GM19043 (cell line): ENCODE data around the gene KAZN.

Source experiments
- ATAC-seq: cut with Tn5 transposase; IDR thresholded peaks from one replicate; pipeline ENCODE4 v1.9.1; 2021; ENCODE audit warnings: low read depth; ENCODE audit not compliant: unreplicated experiment

The KAZN gene

DNA sequence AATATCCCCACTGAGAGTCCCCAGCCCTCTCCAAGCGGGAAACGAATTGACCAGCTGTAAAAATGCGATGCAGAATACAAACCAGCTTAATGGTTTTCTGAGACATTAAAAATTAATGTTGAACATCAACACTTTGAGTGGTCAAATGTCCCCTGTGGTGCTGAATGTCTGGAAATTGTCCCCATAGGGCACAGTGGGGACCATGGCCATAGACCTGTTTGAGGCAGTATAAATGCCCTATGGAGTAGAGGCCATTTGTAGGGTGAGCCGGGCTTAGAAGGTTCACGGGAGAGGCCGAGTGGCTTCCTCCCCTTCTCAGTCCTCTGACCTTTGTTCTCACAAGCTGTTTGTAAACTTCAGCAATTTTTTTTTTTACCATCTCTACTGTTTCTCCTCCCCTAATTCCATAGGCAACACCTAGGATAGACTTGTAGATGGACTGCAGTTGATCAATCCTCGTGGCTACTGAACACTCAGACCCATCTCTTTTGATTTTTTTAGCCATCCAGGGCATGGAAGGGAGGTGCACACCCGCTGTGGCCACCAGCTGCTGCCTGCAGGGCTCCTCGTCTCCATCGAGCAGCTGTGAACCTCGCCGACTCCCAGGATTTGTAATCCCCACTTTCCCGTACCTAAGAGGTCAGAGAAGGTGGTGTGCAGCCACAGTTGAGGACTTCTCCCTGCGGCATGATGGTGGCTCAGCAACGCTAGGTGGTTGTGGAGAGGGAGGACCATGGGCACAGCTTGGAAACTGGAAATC is 41.0 kb downstream of the KAZN start:
- ATAC-seq: no peak

DNA sequence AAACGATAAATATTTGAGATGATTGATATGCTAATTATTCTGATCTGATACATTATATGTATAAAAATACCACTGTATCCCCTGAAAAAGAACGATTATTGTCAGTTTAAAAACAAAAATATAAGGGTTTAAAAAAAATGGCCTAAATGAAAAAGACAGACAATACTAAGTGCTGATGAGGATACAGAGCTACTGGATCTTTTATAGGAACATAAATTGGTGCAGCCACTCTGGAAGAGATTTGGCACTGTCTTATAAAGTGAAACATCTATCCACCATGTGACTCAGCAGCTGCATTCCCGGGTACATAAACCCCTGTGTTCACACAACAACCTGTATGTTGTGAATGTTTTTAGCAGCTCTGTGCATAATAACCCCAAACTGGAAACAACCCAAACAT is 44.2 kb downstream of the KAZN start:
- no peak for ATAC-seq

DNA sequence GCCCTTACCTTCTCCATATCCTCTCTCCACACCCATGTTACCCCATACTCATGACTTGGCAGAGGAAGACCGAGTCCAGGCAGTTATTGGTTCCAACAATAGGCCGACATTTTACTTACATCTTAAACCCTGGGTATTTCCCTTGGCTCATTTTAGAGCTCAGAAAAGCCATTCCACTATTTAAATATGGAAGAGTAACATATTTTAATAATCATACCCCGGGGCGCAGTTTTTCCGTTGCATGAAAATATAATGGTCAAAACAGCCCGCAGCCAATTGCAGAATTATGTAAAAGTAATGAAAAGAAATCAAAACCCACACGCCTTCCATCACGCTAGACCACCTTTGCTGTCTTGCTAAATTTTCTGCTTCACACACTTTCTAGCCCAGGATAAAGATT is 48.5 kb downstream of the KAZN start:
- ATAC-seq: no peak

DNA sequence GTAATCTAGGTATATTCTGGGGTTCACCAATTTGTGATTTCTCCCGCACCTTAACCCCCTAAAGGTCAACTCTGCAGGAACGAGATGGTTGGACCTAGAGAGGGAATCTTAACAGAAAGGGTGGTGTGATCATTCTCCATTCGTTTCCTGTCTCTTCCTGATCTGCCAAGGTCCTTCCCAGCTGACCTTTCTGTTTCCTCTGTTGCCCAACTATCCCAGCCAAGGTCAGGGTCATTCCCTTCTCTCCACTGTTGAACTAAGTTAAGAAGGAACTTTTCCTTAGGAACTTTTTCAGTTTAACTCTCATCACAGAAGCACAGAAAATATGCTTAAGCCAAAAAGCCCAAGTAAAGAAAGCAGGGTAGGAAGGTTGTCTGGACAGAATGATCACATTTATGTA is 49.3 kb downstream of the KAZN start:
- ATAC-seq: no peak

DNA sequence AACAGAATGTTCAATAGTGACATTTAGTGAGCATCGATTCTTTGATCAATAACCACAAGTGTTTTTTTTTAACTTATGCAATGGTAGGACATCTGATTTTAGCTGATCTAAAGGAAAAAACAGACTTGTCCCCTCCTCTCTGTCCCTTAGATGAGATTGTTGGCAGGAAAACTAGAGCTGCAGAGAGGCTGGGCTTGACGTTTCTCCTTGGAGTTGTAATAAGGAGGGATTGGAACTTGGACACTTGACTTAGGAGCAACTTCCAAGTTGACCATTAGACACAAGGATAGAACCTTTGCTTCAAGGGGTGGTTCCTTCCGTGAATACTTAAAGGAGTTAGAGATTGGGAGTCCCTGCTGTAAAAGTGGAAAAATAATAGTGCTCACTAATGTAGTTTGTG is 49.9 kb downstream of the KAZN start:
- no peak for ATAC-seq

DNA sequence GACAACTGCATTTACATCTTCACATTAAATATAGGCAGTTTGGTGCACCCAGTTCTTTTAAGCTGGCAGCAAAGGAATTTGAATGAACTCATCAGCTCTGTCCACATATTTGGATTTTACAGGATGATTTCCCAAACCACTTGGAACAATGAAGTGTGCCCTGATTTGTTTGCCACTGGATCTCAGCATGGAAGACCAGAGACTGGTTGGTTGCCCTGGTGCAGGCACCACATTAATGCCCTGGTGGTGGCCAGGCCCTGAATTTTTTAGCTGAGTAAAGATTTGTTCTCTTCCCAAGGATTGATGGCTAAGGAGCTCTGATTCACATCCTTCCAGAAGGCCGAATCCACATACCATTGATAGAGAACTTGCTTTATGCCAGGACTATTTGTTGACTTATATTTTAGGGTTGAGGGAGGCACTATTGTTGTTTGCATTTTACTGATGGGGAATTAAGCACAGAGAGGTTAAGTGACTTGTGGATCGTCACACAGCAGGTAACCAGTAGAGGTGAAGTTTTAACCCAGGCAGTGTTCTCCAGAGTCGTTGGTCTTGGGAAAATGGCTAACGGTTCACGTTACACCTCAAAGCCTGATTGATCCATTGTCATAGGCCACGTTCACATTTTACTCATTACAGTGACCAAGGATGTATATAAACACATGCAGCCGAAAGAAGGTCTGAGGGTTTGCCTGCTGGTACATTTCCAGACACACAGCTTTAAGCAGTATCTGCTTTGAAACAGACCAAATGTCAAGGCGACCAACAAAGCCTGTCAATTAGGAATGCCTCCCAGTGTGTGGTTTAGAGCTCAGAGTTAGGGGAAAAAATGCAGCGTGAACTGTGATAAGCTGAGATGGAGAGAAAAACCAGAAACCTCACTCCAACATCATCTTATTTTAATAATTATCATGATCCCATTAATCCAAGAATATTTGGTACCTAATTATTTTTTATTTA is 50.7 kb downstream of the KAZN start:
- no peak for ATAC-seq

DNA sequence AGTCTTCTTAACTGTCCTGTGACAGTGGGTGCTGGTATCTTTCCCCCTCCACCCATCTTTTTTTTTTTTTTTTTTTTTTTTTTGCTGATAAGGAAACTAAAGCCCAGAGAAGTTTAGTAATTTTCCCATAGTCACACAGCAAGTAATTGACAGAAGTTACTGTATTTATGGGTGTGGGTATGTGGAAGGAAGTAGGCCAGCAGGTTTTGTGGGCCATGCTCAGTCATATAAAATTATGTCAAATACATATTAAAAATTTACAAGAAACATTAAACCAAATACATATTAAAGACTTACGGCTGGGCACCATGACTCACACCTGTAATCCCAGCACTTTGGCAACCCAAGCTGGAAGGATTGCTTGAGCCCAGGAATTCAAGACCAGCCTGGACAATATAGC is 51.5 kb downstream of the KAZN start:
- no peak for ATAC-seq

DNA sequence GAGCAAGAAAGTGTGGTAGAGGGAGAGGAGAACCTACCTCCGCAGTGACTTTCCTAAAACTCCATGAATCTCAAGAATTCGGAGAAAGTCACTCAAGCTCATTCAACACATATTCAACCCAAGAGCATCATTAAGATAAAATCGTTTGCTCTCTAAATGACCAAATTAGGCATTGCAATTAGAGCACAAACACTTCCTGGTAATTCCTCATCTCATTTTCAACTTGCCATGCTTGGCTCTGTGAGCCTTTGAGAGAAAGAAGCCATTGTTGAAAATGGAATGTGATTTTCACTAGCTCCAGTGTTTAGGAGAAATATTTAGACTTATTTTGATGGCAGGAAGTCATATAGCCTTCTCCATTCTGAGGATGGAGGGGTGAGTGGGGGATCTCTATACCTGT is 52.5 kb downstream of the KAZN start:
- no peak for ATAC-seq

DNA sequence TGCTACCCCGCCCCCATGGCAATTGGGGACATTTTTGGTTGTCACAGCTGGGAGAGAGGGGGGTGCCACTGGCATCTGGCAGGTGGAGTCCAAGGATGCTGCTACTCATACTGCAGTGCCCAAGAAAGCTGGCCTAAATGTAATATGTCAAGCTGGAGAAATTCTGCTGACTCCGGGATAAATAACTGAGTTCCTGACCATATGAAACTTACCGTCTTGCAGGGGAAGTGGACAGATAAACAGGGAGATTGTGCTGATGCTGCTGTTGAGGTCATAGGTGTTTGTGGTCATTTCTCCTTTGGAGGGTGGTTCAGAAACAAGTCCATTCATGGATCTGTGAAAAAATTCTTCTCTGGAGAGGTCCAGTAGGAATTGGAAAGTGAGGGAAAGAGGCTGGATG is 54.4 kb downstream of the KAZN start:
- ATAC-seq: no peak

DNA sequence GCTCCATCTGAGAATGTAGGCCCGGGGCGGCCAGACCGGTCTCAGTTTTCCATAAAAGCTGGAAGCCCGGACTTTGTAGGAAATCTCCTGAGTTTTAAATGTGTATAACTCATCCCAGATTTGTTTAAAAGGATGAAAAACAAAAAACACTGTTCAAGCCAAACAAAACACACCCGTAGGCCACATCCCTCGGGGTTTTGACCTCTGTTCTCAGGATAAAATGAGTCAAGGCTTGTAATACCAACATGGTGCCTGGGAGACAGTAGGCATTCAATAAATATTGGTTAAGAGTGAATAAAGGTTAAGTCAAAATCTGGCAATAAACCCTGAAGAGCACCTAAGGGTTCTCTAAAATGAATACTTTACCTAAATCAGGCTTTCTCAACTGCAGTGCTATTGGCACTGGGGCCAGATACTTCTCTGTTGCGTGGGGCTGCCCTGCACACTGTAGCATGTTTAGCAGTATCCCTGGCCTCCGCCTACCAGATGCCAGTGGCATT is 55.0 kb downstream of the KAZN start:
- no peak for ATAC-seq

DNA sequence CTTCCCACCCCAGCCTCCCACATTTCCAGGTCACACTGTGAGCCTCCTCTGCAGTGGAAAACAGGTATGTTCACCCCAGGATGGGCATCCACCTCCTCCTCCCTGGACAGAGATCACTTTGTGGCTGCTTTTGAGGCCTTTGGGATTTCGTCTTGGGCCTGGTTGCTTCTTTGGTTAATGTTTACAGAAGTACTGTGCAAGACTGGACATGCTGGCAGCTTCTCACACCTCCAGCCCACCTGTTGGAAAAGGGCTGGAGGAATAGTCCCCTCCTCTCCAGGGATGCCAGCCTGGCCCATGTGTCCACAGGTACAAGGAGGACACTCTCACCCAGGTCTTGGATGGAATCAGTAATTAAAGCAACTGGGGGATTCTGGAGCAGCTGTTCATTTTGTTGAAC is 56.1 kb downstream of the KAZN start:
- ATAC-seq: no peak

DNA sequence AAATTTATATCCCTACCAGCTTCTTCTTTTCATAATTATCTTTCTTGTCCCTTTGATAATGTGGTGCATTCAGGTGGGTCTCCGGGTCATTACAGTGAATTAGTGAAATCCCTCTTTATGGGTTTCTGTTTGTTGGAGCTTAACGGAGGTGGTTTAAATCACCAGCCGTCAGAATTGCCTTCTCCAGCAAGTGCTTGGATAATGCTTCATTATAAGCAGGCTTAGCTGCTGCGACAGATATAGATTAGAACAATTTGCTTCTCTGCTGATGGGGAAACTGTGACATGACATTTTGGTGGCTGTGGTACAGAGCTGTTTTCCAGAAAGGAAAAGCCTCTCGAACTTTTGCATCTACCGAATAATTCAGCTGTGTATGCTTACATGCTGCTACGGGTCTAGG is 56.9 kb downstream of the KAZN start:
- ATAC-seq: no peak

DNA sequence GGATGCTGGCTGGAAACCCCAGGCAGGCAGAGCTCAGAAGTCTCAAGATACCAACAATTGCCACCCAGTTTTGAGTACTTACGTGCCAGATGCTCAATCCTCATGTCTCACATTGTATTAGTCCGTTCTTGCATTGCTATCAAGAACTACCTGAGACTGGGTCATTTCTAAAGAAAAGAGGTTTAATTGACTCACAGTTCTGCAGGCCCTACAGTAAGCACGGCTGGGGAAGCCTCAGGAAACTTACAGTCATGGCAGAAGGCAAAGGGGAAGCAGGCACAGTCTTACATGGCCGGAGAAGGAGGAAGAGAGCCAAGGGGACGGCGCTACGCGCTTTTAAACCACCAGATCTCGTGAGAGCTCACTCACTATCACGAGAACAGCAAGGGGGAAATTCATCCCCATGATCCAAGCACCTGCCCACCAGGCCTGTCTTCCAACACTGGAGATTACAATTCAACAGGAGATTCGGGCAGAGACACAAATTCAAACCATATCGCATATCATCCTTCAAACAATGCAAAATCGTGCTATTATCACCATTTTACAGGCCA is 58.0 kb downstream of the KAZN start:
- ATAC-seq: no peak

DNA sequence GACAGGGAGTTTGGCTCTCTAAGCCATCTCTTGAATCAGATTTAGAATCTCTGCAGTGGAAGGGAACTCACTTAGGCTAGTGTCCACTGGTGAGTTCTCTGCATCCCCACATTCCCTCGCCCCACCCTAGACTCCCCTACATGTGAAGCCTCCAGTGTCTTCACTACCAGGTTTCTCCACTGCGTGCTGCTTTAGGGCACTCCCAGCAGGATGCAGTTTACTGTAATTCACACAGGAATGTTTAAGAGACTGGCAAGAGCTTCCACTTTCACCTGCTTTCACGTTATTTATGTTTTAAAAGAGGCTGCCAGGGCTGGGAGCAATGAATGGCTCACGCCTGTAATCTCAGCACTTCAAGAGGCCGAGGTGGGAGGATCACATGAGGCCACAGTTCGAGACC is 60.2 kb downstream of the KAZN start:
- ATAC-seq: no peak

DNA sequence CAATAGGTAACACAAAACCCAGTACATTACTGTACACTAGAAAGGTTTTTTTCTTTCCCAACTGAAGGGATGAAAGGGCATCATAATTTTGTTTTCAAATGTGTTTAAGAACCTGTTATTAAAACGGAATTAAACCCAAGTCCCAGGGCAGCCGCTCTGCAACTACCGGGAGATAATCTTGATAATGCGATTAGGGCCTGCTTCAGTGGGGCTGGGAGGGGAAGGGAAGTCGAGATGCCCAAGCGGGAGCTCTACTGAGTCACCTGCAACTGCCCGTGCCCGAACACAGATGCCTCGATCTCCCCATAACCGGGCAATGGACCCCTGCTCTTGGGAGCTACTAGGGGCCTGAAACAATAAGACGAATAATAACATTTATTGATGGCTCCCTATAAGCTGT is 61.4 kb downstream of the KAZN start:
- no peak for ATAC-seq

DNA sequence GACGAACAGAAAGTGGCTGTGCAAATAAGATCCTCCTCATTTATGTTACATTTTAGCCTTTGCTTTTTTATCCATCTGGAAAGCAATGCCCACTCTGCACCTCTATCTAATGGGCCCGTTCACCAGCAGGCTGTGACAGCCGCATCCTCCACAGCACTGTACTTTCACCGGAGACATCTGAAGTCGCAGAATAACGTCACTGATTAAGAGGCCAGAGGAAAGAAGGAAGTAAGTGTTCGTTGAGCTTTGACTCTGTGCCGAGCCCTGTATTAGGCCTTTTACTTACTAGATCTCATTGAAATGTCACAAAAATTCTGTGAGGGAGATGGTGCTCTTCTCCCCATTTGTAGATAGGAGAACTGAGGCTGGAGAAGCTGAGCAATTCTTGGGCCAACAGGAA is 62.3 kb downstream of the KAZN start:
- ATAC-seq: no peak

DNA sequence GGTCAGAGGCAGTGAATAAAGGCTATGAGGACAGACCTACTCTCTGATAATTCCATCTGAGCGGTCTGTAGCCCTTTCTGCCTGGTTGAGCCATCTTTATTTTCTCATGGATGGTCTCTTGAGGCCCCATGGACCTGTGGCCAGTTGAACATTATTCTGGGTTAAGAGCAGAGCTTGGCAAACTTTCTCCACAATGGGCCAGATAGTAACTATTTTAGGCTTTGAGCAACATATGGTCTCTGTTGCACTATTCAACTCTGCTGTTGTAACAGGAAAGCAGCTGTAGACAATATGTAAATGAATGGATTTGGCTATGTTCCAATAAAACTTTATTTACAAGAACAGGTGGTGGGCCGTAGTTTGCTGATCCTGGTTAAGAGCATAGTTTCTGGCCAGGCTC is 62.7 kb downstream of the KAZN start:
- no peak for ATAC-seq

DNA sequence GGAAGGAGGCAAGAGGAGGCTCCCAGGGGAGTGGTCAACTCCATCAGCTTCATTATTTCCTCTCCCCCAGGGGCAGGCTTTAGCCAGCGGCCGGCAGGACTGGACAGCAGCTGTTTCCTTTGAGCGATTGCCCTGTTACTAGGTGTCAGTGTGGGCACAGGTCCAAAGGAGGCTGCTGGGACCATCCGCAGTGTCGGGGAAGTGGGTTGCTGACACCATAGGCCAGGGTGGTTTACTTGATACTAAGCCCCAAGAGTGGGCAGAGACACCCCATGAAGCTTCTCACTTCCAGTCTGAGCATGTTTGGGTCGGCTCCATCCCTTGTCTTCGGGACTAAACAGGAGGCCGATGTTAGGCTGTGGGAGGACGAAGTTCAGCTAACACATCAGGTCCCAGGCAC is 63.6 kb downstream of the KAZN start:
- ATAC-seq: no peak

DNA sequence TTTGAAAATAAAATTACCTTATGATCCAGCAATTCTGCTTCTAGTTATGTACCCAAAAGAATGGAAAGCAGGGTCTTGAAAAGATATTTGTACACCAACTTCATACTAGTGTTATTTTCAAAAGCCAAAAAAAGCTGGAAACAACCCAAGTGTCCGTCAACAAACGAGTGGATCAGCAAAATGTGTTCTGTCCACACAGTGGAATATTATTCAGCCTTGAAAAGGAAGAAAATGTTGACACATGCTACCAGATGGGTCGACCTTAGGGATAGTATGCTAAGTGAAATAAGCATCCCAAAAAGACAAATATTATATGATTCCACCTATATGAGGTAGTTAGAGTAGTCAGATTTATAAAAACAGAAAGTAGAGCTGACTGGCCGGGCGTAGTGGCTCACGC is 65.3 kb downstream of the KAZN start:
- no peak for ATAC-seq

DNA sequence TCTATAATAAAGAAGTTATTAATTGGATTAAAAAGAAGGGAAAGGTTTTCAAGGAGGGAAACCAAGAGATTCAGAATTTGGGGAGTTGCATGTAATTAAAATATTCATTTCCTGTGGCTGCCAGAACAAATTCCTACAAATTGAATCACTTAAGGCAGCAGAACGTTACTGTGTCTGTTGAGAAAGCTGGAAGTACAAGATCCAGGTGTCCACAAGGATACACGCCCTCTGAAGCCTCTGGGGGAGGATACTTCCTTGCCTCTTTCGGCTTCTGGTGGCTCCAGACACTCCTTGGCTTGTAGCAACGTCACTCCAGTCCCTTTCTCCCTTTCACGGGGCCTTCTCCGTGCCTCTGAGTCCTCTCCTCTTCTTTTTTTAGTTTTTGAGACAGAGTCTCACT is 67.9 kb downstream of the KAZN start:
- no peak for ATAC-seq

DNA sequence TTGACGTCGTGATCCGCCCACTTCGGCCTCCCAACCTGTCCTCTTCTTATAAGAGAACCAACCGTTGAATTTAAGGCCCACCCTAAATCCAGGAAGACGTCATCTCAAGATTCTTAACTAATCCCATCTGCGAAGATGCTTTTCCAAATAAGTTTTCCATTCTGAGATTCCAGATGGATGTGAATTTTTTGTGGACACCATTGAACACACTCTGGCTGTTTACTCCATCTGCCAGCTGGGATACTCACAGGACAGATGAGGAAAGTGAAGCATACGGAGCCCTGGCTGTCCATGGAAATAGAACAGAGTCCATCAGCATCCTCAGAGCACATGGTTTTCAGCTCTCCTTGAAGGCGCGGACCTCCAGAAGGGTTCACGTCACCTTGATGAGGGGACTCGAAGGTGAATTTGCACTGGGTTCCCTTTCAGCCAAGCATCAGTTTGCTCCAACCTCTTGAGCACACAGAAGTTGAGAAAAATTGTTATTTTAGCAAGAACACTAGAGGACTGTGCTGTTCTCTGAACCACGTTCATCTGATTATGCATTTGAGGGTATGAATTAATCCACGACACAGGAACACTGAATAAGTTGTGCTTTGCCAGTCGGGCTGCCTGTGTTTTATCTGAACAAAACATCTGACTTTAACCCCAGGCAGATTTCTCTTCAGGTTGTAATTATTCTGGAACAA is 68.6 kb downstream of the KAZN start:
- ATAC-seq: no peak
